Omental fat pad (tissue), 4 donors: ENCODE measurements around the gene DDHD1. TPM values are rescaled to one million over a fixed set of nuclear protein-coding genes. Genes with fewer than 3 reads are reported as not detected.
"Not testable (repeated sequence)": the region's sequence is repeated elsewhere in the genome, so short reads cannot be mapped to it uniquely, and the experiment has no call there.

Experiments
- ATAC-seq: fragments of 150-250 bp; one replicate; pipeline ENCODE4 v1.9.1; 2016; ENCODE audit warnings: mild to moderate bottlenecking, moderate library complexity; ENCODE audit not compliant: low FRiP score
- DNase-seq: peaks from one replicate; pipeline ENCODE4 v3.0.0-alpha.2; 2019; ENCODE audit warnings: low spot score
- total RNA-seq, 4 donors: library from RNA; depleted of rRNA; stranded (reverse); fragments of >200 nt; gene quantifications; one replicate each; pipeline ENCODE4 v1.1.0, GENCODE V29; 2016
- TF ChIP-seq, protein P1 (sequence below), 3 donors: fragments of 450-650 bp; IDR thresholded peaks; one replicate each; pipeline ENCODE4 v1.5.1; 2016 to 2017; ENCODE audit warnings: antibody characterized with exemption in 3 of 3, mild to moderate bottlenecking in 3 of 3, moderate library complexity in 2 of 3

Gene DDHD1
- total RNA-seq, 4 donors from 2014 or later = 13.7 to 26.3 (median 21.2) TPM

DNA sequence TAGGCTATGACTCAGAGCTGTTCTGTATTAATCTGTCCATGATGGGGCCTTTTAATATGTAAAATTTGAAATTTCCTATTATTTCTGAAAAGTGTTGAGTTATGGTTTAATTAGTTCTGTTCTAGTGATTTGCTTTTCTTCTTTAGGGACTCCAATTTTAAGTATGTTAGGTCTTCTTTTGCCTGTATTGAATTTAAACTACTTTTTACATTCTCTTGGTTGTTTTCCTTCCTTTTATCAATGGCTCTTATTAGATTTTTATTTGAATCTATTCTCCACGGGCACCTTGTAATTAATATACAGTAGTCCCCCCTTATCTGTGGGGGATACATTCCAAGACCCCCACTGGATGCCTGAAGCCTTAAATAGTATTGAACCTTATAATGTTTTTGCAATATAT, 46.4 kb downstream of the DDHD1 start:
- DNase-seq (no peak), ATAC-seq (no peak)
- TF ChIP-seq, protein P1, sequence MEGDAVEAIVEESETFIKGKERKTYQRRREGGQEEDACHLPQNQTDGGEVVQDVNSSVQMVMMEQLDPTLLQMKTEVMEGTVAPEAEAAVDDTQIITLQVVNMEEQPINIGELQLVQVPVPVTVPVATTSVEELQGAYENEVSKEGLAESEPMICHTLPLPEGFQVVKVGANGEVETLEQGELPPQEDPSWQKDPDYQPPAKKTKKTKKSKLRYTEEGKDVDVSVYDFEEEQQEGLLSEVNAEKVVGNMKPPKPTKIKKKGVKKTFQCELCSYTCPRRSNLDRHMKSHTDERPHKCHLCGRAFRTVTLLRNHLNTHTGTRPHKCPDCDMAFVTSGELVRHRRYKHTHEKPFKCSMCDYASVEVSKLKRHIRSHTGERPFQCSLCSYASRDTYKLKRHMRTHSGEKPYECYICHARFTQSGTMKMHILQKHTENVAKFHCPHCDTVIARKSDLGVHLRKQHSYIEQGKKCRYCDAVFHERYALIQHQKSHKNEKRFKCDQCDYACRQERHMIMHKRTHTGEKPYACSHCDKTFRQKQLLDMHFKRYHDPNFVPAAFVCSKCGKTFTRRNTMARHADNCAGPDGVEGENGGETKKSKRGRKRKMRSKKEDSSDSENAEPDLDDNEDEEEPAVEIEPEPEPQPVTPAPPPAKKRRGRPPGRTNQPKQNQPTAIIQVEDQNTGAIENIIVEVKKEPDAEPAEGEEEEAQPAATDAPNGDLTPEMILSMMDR (IDR thresholded peaks at IDR 0.05) = no peak

DNA sequence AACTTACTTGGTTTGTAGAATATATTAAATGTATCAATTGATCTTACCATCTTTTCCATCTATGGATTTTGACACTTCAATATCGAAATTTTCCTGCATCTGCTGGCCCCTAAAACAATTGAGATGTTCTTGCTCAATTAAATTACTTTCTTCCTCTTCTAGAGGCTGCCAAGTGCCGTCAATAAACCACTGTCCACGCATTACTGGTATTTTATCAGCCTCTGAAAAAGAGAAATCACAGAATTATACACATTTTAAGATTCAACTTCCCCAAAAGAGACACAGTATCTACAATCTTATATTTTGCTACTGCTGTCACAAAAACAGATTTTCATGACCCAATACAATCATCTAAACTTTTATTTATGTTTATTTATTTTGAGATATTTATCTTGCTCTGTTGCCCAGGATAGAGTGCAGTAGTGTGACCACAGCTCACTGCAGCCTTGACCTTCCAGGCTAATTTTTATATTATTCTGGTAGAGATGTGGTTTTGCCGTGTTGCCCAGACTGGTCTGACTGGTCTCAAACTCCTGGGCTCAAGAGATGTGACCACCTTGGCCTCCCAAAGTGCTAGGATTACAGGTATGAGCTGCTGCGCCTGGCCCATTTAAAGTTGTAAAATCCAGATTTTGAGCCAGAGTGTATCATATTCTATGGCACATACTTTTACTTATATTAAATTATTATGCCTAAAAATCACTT, 49.3 kb downstream of the DDHD1 start:
- DNase-seq = no peak
- ATAC-seq = no peak
- TF ChIP-seq, protein P1 (IDR thresholded peaks at IDR 0.05) = no peak

DNA sequence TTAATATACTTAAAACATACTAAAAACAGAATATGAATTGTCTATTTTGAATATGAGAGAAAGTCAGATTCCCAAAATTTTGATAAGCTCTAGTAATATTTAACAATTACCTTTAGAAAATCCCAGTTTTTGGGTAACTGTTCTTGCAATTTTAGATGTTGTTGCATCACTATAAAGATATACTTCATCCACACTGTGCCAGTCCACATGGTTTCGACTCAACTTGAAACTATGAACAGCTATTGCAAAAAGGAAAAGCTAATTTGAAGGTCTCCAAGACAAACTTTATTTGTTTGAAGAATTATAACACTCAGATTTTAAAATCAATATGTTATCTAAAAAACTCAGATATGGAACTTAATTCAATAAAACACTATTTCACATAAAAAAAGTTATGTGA, 59.9 kb downstream of the DDHD1 start:
- DNase-seq (no peak), ATAC-seq (no peak)
- TF ChIP-seq, protein P1 (IDR thresholded peaks at IDR 0.05) = no peak

DNA sequence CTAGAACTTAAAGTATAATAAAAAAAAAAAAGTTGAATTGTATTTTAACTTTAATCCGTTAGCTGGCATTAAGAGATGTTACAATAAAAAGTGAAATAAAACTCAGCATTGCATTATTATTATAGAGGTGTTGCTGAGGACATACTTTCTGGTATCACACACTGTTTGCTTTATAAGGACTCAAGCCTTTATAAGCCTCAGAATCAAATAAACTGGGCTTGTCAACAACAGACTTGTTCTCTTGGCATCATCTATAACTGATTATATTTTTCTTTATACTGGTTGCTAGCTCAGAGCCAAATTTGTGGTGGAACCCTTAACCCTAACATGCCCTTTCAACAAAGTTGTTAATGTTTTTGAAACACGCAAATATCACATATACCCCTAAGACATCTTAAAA, 62.3 kb downstream of the DDHD1 start:
- TF ChIP-seq, protein P1 (IDR thresholded peaks at IDR 0.05) = no peak
- ATAC-seq (no peak), DNase-seq (no peak)

DNA sequence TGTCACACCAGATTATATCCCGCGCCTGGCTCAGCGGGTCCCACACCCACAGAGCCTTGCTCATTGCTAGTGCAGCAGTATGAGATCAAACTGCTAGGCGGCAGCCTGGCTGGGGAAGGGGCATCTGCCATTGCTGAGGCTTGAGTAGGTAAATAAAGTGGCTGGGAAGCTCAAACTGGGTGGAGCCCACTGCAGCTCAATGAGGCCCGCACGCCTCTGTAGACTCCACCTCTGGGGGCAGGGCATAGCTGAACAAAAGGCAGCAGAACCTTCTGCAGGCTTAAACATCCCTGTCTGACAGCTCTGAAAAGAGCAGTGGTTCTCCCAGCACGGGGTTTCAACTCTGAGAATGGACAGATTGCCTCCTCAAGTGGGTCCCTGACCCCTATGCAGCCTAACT, 68.2 kb downstream of the DDHD1 start:
- DNase-seq = not testable (repeated sequence)

DNA sequence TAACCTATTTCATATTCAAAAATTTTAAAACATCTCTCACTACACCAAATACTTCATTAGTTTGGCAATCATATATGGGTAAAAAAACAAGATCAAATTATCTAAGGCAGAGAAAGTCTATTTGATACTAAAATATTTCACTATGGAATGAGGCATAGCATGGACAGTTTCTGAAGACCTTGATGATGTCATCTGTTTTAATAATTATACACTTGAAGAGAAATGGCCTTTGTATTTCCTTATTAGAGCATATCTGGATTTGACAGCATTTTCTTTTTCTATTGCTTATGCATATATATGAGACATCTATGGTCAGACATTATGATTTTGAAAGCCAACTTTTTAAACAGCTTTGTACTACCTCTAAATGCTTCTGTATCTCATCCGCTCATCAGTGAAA, 88.6 kb downstream of the DDHD1 start:
- ATAC-seq (no peak), DNase-seq (no peak)
- TF ChIP-seq, protein P1 (IDR thresholded peaks at IDR 0.05) = no peak

More for the DNA sequence above, 68.2 kb downstream of the DDHD1 start:
- ATAC-seq = not testable (repeated sequence)

DNA sequence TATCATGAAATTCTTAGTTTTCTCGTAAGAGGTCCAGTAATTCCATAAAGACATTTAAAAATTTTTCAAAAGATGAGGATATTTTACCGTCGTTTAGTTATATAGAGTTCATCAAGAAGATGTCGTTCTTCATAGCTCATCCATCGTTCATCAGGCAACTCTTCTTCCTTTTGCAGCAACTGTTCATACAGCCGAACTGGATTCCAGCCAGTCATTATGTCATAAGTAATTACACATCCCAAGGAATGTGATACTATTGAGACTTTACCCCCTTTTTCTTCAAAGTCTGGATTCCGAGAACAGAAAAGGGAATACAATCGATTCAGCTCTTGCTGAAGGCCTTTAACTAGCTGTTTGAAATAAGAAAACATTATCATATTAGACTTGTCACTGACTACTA, 90.3 kb downstream of the DDHD1 start:
- ATAC-seq = no peak
- no peak for DNase-seq
- TF ChIP-seq, protein P1 (IDR thresholded peaks at IDR 0.05) = no peak
